Vein endothelial cell (primary cell): ENCODE data around the gene LGI4. TPM values are rescaled to one million over a fixed set of nuclear protein-coding genes. Genes with fewer than 3 reads are reported as not detected.

ENCODE experiments used
- small RNA-seq: library from RNA; depleted of rRNA; stranded (forward); fragments of <200 nt; gene quantifications from one replicate; pipeline ENCODE3, GENCODE V24; 2012
- total RNA-seq: library from RNA; depleted of rRNA; stranded (reverse); fragments of >200 nt; gene quantifications from 2 replicates; pipeline ENCODE4 v1.2.3, GENCODE V29; 2012

LGI4 gene
- total RNA-seq: 0.10 TPM in 1 of 2 replicates, not detected in the other

GRCh38 chr19:35134601-35135242, at the start of gene LGI4:
TSS of gene LGI4 (minus strand) at chr19:35135059. CDS start at chr19:35134680, 379 bp downstream.

GRCh38 chr19:35154525-35155406, 19.9 kb upstream of the LGI4 start, which contains the start of gene FXYD5:
TSS of gene FXYD5 (plus strand) at chr19:35154735. CDS start at chr19:35155551, 816 bp downstream.

GRCh38 chr19:35143231-35143715, 8.4 kb upstream of the LGI4 start, which contains the start of gene FXYD7:
TSS of gene FXYD7 (plus strand) at chr19:35143255. CDS start at chr19:35143334, 79 bp downstream.

GRCh38 chr19:35138305-35138892, 3.5 kb upstream of the LGI4 start, which contains the start of gene FXYD1:
TSS of gene FXYD1 (plus strand) at chr19:35138824. CDS start at chr19:35140080, 1,256 bp downstream.

GRCh38 chr19:35115177-35115951, 19.5 kb downstream of the LGI4 start, which contains the start of gene FXYD3:
TSS of gene FXYD3 (plus strand) at chr19:35115823. CDS start at chr19:35119377, 3,554 bp downstream.

Small RNAs within 50 kb of the gene (small RNA-seq; reads per million reads assigned to genes)
- not detected for gene AC020907.2

Other genes starting within 250 kb of the LGI4 start
- gene ZNF30, start 208.2 kb downstream of the LGI4 start, total RNA-seq: 3.9 and 5.1 TPM in 2 replicates
- 40.2 and 51.6 TPM in 2 replicates for gene ZNF792, start 170.8 kb downstream of the LGI4 start, total RNA-seq
- 50.8 and 76.4 TPM in 2 replicates for gene GRAMD1A, start 134.7 kb downstream of the LGI4 start, total RNA-seq
- 9.5 and 10.3 TPM in 2 replicates for gene SCN1B, start 104.6 kb downstream of the LGI4 start, total RNA-seq
- gene HPN, start 93.3 kb downstream of the LGI4 start, total RNA-seq: not detected in 2 replicates
- not detected in 2 replicates for gene FXYD3, start 19.2 kb downstream of the LGI4 start, total RNA-seq
- gene FXYD1, start 3.8 kb upstream of the LGI4 start, total RNA-seq: 0.65 TPM in 1 of 2 replicates, not detected in the other
- not detected in 2 replicates for gene FXYD7, start 8.2 kb upstream of the LGI4 start, total RNA-seq
- 54.5 and 62.1 TPM in 2 replicates for gene FXYD5, start 19.7 kb upstream of the LGI4 start, total RNA-seq
- not detected in 2 replicates for gene FAM187B, start 93.7 kb upstream of the LGI4 start, total RNA-seq
- gene LSR, start 113.9 kb upstream of the LGI4 start, total RNA-seq: 0.29 and 0.65 TPM in 2 replicates
- gene USF2, start 133.9 kb upstream of the LGI4 start, total RNA-seq: 55.1 and 55.2 TPM in 2 replicates
- gene HAMP, start 147.5 kb upstream of the LGI4 start, total RNA-seq: under 0.01 TPM in 1 of 2 replicates, not detected in the other
- gene MAG, start 157.1 kb upstream of the LGI4 start, total RNA-seq: not detected in 2 replicates
- 0.19 TPM in 1 of 2 replicates, not detected in the other for gene CD22, start 194.1 kb upstream of the LGI4 start, total RNA-seq
- not detected in 2 replicates for gene FFAR1, start 212.8 kb upstream of the LGI4 start, total RNA-seq
- not detected in 2 replicates for gene FFAR3, start 223.4 kb upstream of the LGI4 start, total RNA-seq
- gene GPR42, start 236.0 kb upstream of the LGI4 start, total RNA-seq: not detected in 2 replicates